ENCODE results near the gene SPRYD4. TPM values are rescaled to one million over a fixed set of nuclear protein-coding genes. Genes with fewer than 3 reads are reported as not detected.

SPRYD4 gene
- total and polyA plus RNA-seq, 9 of the 15 experiments (the other 6 are each of a cell fraction or from before 2014, with no cell fraction given), result 1.8 to 4.7 (median 2.8) TPM

DNA sequence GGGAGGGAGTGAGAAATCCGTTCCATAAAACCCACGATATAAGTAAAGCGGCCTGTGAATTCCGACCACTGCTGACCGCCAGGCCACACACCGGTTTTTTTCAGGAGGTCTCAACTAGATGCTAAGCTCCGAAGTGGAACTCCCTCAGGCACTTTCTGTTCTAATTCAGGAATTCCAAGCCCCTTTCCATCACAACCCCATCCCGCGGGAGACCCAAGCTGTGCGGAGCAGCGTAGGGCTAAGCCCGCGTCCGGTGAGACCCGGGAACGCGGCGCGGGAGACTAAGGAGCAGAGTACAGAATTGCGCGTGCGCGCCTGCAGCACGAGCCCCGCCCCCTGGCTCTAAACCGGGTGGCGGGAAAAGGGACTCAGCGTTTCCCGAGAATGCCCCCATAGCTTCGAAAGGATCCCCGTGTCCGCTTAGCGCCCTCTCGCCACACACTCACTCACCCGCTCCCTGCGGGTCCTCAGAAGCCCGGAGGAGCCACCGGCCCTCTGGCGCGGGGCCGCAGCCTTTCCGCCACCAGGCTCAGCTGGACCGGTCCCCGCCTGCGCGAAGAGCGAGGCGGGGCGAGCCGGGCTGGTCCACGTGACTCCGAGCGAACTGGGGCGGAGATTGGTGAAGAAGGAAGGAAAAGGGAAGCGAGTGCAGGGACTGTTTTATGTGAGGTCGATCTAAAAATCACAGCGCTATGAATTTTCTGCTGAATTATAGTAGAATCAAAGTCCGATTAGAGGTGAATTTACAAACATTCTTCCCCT, 19.3 kb upstream of the SPRYD4 start, which contains the start of gene TIMELESS (continued):
- TF ChIP-seq ILF3 (IDR thresholded peaks at IDR 0.05; ENCODE audit: borderline replicate concordance) (no peak), ZSCAN29 (IDR thresholded peaks at IDR 0.05) (peak; percentile 38; the same call in 1 of the 2 replicates), SRSF7 (optimal IDR thresholded peaks at IDR 0.05; ENCODE audit: low read depth, low read length) (no peak), NR4A1 (CRISPR knock-in tag; IDR thresholded peaks at IDR 0.05) (no peak), NR4A1 (tag; IDR thresholded peaks at IDR 0.05) (no peak), SMARCC2 (IDR thresholded peaks at IDR 0.05; ENCODE audit: low read depth) (no peak), XRCC5 (IDR thresholded peaks at IDR 0.05; ENCODE audit: low read depth, low read length) (peak; percentile 76; the same call in 1 of the 2 replicates), KDM2B (CRISPR knock-in tag; IDR thresholded peaks at IDR 0.05) (no peak), ZNF253 (CRISPR knock-in tag; conservative IDR thresholded peaks at IDR 0.05) (no peak)
- TF ChIP-seq, protein P1, sequence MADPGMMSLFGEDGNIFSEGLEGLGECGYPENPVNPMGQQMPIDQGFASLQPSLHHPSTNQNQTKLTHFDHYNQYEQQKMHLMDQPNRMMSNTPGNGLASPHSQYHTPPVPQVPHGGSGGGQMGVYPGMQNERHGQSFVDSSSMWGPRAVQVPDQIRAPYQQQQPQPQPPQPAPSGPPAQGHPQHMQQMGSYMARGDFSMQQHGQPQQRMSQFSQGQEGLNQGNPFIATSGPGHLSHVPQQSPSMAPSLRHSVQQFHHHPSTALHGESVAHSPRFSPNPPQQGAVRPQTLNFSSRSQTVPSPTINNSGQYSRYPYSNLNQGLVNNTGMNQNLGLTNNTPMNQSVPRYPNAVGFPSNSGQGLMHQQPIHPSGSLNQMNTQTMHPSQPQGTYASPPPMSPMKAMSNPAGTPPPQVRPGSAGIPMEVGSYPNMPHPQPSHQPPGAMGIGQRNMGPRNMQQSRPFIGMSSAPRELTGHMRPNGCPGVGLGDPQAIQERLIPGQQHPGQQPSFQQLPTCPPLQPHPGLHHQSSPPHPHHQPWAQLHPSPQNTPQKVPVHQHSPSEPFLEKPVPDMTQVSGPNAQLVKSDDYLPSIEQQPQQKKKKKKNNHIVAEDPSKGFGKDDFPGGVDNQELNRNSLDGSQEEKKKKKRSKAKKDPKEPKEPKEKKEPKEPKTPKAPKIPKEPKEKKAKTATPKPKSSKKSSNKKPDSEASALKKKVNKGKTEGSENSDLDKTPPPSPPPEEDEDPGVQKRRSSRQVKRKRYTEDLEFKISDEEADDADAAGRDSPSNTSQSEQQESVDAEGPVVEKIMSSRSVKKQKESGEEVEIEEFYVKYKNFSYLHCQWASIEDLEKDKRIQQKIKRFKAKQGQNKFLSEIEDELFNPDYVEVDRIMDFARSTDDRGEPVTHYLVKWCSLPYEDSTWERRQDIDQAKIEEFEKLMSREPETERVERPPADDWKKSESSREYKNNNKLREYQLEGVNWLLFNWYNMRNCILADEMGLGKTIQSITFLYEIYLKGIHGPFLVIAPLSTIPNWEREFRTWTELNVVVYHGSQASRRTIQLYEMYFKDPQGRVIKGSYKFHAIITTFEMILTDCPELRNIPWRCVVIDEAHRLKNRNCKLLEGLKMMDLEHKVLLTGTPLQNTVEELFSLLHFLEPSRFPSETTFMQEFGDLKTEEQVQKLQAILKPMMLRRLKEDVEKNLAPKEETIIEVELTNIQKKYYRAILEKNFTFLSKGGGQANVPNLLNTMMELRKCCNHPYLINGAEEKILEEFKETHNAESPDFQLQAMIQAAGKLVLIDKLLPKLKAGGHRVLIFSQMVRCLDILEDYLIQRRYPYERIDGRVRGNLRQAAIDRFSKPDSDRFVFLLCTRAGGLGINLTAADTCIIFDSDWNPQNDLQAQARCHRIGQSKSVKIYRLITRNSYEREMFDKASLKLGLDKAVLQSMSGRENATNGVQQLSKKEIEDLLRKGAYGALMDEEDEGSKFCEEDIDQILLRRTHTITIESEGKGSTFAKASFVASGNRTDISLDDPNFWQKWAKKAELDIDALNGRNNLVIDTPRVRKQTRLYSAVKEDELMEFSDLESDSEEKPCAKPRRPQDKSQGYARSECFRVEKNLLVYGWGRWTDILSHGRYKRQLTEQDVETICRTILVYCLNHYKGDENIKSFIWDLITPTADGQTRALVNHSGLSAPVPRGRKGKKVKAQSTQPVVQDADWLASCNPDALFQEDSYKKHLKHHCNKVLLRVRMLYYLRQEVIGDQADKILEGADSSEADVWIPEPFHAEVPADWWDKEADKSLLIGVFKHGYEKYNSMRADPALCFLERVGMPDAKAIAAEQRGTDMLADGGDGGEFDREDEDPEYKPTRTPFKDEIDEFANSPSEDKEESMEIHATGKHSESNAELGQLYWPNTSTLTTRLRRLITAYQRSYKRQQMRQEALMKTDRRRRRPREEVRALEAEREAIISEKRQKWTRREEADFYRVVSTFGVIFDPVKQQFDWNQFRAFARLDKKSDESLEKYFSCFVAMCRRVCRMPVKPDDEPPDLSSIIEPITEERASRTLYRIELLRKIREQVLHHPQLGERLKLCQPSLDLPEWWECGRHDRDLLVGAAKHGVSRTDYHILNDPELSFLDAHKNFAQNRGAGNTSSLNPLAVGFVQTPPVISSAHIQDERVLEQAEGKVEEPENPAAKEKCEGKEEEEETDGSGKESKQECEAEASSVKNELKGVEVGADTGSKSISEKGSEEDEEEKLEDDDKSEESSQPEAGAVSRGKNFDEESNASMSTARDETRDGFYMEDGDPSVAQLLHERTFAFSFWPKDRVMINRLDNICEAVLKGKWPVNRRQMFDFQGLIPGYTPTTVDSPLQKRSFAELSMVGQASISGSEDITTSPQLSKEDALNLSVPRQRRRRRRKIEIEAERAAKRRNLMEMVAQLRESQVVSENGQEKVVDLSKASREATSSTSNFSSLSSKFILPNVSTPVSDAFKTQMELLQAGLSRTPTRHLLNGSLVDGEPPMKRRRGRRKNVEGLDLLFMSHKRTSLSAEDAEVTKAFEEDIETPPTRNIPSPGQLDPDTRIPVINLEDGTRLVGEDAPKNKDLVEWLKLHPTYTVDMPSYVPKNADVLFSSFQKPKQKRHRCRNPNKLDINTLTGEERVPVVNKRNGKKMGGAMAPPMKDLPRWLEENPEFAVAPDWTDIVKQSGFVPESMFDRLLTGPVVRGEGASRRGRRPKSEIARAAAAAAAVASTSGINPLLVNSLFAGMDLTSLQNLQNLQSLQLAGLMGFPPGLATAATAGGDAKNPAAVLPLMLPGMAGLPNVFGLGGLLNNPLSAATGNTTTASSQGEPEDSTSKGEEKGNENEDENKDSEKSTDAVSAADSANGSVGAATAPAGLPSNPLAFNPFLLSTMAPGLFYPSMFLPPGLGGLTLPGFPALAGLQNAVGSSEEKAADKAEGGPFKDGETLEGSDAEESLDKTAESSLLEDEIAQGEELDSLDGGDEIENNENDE (IDR thresholded peaks at IDR 0.05; ENCODE audit: low read depth, low read length), result no peak
- TF ChIP-seq, protein P2, sequence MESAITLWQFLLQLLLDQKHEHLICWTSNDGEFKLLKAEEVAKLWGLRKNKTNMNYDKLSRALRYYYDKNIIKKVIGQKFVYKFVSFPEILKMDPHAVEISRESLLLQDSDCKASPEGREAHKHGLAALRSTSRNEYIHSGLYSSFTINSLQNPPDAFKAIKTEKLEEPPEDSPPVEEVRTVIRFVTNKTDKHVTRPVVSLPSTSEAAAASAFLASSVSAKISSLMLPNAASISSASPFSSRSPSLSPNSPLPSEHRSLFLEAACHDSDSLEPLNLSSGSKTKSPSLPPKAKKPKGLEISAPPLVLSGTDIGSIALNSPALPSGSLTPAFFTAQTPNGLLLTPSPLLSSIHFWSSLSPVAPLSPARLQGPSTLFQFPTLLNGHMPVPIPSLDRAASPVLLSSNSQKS (CRISPR knock-in tag; IDR thresholded peaks at IDR 0.05), result no peak
- TF ChIP-seq, protein P3, sequence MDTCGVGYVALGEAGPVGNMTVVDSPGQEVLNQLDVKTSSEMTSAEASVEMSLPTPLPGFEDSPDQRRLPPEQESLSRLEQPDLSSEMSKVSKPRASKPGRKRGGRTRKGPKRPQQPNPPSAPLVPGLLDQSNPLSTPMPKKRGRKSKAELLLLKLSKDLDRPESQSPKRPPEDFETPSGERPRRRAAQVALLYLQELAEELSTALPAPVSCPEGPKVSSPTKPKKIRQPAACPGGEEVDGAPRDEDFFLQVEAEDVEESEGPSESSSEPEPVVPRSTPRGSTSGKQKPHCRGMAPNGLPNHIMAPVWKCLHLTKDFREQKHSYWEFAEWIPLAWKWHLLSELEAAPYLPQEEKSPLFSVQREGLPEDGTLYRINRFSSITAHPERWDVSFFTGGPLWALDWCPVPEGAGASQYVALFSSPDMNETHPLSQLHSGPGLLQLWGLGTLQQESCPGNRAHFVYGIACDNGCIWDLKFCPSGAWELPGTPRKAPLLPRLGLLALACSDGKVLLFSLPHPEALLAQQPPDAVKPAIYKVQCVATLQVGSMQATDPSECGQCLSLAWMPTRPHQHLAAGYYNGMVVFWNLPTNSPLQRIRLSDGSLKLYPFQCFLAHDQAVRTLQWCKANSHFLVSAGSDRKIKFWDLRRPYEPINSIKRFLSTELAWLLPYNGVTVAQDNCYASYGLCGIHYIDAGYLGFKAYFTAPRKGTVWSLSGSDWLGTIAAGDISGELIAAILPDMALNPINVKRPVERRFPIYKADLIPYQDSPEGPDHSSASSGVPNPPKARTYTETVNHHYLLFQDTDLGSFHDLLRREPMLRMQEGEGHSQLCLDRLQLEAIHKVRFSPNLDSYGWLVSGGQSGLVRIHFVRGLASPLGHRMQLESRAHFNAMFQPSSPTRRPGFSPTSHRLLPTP (IDR thresholded peaks at IDR 0.05; ENCODE audit: borderline replicate concordance, extremely low read depth, insufficient read length), result no peak

All from K562 (cell line).